Stimulated activated CD8-positive, alpha-beta memory T cell treated with anti-CD3 and anti-CD28 coated beads, Interleukin-15, amount 100 ng/mL, for 24 hours (primary cell): Measurements from ENCODE around the gene TOP2B.

Experiments
- DNase-seq: peaks from one replicate; pipeline ENCODE4 v3.0.0-alpha.2; 2020; ENCODE audit warnings: low read depth

TOP2B gene

DNA sequence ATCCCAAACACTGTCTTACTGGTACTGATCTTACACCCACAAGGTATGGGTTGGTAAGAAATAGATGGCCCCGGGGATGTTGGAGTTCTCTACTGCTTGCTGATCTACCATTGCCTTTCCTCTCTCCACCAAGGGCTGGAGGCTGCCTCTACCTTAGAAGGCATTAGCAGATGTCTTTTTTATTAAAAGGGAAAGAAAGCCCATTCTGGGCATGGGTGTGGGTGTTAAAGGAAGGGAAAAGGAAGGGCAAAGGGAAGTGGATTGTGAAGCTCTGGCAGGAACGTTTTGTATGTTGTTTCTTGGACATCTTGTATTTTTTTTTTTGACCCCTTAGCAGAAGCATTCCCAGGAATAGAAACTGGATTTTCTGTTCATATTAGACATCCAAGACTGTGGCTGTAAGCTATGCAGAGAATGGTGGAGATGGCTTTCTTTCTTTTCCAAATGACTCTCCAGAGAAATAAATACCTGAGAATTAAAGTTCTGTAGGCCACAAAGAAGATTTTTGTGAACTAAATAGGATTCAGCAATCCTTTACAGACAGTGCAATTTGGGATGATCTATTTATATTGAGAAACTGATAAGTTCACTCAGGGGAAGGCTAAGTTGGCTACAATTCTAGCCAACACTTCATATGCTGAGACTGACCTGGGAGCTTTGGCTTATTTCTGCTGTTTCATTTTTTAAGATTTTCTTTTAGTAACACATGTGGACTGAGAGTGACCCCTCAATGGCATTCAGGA lies 108.8 kb downstream of the TOP2B start:
- no peak for DNase-seq

- no peak for DNase-seq
Observed at GRCh38 chr3:25554376-25554775, 110.3 kb downstream of the TOP2B start.

DNA sequence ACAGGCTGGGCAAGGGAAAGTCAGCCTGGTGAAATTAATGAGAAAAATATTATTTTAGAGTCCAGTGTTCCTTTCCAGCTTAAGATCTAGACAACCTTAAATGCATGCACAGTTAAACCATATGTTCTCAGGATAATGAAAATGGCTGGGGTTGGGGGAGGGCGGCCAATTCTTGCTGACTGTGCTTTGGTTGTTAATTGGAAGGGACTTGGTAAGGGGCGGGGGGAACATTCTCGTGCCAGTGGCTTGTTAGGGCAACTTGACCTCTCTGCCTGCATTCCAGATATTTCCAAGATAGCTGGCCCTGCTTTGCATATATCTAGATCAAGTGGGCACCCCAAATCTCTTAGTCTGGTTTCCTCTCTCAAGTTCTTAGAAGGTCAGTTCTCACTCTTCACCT lies 112.5 kb downstream of the TOP2B start:
- no peak for DNase-seq

DNA sequence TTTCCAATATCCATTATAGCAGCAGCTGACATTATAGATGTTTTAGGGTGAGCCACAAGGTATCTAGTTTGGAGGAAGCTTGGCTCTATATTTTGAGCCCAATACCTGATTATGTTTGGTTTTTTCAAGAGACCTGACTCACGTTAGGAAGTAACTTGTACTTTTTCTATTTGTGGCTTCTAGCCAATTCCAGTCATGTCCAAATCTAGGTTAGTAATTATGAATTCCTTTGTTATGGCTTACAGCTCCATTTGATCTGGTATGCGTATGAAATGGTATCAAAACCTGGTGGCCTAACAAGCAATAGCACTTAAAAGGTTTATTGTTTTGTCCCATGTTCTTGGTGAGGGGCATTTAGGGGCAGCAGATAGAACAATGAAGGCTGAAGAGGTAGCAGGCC lies 115.9 kb downstream of the TOP2B start:
- no peak for DNase-seq

DNA sequence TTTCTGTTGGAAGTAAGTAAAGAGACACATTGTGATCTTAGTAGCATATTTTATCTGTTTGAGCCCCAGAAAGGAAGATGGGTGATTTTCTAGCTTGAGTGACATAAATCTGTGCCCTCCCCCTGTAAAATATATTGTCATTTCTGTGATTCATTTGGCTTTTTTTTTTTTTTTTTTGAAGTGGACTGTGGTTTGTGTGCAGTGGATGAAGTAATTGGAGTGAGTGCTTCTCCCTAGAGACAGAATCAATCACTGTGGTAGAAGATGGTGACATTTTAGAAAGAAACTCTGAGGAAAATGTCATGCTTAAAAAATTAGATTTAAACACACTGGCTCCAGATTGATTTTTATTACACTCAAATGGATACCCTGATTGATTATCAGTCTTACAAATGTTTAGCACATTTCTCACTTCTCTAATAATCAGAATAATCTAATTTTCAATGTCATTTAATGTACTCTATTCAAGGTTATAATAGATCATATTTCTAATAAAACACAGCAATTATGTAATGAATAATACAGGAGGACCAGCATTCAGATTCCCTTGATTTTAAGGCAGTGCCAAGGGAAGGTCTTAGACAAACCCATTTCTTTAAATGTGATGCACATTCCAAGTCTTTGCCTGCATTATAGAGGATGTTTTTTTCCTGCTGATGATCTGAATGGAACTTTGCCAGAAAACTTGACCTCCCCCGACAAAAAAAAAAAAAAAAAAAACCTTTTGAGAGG lies 116.6 kb downstream of the TOP2B start:
- DNase-seq: no peak
